ELF-1 (cell line): ENCODE results near the gene GAB1.
A peak's percentile ranks its signal among the peaks of the same experiment; 100 is the strongest.

ENCODE experiments used
- DNase-seq: peaks from one replicate; pipeline ENCODE4 v3.0.0-alpha.2; 2016; ENCODE audit warnings: low read depth, low spot score

GAB1 gene

DNA sequence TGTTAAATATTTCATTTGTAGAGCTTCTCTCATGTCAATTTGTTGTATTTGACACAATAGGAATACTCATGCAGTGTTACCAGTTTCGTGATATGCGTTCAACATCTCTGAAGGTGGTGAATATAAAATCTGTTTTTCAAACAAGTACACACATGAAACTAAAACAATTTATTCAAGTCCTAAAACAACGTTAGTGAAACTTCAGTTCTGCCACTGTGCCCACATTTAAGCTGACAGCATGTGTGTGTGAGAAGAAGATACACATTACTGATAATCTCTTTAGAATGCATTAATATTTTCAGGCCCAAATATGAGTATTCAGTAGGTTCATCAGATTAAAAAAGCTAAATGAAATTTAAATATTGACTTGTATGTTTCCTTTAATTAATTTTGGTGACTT is 21.7 kb downstream of the GAB1 start:
- no peak for DNase-seq

DNA sequence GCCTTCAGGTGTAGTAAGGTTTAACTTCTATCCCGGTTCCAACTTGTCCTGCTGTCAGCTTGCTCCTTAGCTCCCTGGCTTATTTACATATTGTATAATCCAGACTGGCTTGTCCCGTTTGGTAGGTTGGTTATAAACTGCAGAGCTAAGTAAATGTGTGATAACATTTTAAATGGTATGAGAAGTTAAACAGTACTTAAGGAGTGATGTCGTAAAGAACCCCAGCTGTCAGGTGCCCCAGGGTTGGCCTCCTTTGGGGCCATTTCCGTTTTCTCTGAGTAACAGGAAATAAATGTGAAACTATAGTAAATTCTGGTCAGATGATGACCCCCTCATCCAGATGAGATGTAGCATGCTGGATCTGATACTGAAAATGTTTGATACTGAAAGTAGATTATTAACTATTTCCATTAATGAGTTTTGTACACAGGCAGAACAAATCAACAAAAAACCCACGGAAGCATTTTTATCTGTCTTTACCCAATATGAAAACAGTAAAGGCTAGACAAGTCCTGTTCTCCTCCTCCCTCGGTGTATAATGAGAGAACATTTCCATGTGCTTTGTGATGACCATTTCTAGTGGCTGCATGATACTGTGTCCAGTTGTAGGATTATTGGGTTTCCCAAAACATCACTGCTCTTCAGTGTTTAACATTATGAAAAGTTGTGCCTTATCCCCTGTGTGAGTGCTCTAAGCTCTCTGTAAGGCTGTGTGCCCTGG is 22.4 kb downstream of the GAB1 start:
- DNase-seq = no peak

- DNase-seq = no peak
Measured at GRCh38 chr4:143359644-143360193, 23.0 kb downstream of the GAB1 start.

GRCh38 chr4:143360838-143361625 is 24.4 kb downstream of the GAB1 start:
- DNase-seq = no peak

DNA sequence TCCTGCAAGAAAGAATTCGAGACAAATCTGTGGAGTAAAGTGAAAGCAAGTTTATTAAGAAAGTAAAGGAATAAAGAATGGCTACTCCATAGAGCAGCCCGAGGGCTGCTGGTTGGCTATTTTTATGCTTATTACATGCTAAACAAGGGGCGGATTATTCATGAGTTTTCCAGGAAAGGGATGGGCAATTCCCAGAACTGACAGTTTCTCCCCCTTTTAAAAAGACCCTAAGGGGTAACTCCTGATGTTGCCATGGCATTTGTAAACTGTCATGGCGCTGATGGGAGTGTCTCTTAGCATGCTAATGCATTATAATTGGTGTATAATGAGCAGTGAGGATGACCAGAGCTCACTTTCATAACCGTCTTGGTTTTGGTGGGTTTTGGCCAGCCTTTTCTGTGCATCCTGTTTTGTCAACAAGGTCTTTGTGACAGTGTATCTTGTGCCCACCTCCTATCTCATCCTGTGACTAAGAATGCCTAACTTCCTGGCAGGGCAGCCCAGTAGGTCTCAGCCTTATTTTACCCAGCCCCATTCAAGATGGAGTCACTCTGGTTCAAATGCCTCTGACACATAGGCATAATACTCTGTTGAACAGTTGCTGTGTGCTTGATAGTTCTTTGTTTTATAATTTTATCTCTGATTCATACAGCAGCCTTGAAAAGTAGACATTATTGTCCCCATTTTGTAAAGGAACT is 25.8 kb downstream of the GAB1 start:
- no peak for DNase-seq

- no peak for DNase-seq
Measured at GRCh38 chr4:143363332-143363731, 26.7 kb downstream of the GAB1 start.

- no peak for DNase-seq
Measured at GRCh38 chr4:143364063-143364462, 27.4 kb downstream of the GAB1 start.

GRCh38 chr4:143367863-143368262 is 31.2 kb downstream of the GAB1 start:
- no peak for DNase-seq

GRCh38 chr4:143369552-143369951 is 32.9 kb downstream of the GAB1 start:
- DNase-seq = no peak

DNA sequence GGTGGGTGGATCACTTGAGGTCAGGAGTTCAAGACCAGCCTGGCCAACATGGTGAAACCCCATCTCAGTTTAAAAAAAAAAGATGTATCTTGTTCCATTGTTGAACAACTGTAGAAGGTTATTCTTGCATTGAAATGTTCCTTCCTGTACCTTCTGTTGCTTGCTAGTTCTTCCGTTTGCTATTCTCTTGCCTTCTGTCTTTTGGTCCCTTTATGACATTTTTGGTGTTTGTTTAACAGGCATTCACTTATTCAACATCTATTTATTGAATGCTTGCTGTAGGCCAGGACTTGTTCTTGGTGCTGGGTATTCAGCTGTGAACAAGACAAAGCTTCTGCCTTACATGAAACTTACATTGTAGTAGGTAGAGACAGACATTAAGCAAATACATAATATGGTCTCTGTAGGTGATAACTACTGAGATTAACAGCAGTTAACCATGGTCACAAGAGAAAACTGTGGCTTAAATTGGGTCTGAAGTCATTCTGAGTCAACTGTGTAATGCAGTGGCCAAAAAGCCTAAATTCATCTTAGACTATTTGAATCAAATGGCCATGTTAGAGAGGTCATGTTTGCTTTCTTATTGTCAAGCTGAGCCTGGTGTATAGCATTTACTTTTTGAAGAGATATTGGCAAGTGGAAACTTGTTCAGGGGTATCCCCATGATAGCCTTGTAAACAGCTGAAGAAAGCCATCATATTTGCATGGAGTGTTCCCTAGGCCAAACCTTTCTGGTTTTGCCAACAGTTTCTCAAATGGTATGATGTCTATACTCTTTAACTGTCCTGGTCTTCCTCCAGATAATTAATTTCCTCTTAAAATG is 35.6 kb downstream of the GAB1 start:
- DNase-seq = no peak

DNA sequence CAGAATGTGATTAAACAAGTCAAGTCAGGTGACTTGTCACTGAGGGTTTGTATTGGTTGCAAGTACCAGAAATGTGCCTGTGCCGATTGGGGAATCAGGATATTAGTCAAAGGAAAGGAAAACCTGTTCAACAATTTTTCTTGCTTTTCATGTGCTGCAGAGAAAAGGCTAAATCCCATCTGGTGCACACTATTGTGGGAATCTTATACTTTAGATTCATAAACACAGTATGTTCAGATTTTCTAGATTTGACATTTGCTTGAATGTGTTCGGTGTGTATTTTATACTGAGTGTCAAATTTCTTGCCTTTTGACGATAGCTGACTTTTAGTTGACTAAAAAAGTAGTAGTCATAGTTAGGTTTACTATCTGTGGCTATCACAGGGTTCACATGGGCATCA is 37.6 kb downstream of the GAB1 start:
- no peak for DNase-seq

- peak; percentile 59 for DNase-seq
Measured at GRCh38 chr4:143374771-143375170, 38.1 kb downstream of the GAB1 start.

DNA sequence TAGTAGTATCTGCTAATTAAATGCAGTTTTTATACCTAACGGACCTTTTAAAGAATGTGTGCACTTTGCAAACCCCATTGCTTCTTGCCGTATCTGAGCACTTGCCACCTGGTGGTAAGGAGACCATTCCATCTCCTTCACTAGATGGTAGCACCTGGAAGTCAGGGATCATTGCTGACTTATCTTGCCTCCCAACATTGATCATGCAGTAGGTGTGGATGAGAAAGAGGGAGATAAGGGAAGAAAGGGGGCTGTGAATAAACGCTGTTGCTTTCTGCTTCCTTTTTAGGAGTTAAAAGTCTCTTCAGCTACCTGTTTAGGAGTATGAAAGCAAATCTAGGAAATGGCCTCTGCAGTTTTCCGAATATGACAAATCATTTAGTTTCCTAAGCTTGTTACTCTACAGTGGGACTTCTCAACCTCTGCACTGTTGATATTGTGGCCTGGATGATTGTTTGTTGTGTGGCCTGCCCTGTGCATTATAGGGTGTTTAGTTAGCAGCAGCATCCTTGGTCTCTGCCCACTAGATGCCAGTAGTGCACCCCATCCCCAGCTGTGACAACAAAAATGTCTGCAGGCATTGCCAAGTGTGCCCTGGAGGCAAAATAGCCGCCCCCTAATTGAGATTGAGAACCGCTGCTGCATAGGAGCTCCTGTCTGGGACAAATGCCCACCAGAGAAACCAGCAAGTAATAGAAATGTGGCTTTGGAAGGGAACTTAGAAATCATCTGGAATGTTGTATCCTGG is 38.8 kb downstream of the GAB1 start:
- peak; percentile 67 for DNase-seq

DNA sequence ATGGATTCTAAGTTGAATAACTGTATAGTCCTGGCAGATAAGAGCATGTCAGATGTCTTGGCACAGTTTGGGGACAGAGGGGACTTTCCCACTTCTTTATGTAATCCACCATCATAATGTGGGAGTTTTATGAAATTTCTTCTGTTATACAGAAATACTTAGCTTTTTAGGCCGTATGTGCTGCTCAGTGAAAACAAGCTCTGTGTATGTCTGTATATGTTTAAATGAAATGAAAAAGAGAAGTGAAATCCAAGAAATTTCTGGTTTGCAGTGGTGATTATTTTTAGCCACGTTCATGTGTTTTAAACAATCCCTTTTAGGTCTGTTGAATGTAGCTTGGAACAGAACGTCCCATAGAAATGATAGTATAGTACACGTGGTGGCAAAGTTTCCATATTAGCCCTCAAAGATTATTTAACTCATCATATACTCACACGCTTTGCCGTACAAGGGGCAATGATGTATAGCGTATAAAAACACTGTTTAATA is 41.0 kb downstream of the GAB1 start:
- DNase-seq = no peak

- DNase-seq = no peak
Measured at GRCh38 chr4:143380629-143381028, 44.0 kb downstream of the GAB1 start.

GRCh38 chr4:143381189-143382118 is 44.8 kb downstream of the GAB1 start:
- no peak for DNase-seq

DNA sequence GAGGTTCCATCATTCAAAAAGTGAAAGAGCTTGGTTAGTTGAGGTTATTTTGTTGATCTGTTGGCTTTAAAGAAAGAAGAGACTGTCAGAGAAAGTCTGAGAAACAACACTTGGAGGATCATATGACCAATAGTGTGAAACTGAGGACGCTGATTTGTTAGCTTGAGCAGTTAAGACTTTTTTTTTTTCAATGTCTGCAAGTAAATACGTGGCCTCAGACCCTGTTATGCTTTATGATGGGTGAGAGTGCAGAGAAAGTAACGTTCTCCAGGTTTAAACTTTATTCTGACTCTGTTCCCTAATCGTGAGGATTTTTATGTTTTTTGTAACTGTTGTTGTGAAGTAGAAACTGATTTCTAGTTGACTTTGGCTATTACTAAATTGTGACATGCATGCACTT is 45.9 kb downstream of the GAB1 start:
- DNase-seq = no peak

- no peak for DNase-seq
Measured at GRCh38 chr4:143383005-143383574, 46.4 kb downstream of the GAB1 start.

DNA sequence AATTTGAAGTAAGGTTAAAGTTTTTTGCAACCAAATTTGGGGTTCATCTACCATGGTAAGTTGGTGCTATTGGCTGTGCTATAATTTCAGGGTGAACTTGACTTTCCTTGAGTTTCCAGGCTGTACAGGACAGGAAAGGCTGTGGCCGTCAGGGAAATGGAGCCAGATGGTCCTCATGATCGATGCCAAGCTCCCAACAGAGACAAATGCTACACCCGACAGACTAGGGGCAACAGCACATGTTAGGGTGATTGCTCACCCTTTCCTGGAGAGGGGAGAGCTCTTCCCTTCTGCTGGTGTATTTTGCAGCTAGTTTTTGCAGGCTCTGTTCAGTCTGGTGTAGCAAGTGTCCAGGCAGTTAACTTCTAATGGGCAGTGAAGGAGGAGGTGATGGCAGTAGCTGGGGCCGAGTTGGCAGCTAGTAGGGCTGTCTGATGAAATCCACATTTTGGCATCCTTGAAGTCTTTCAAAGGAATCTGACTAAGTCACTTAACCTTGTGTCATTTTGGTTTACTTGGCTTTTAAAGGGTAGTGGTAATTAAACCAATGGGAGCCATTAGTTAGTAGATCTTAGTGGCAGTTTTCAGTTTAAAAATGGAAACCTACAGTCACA is 47.8 kb downstream of the GAB1 start:
- no peak for DNase-seq
